Spleen (tissue), 11 donors: ENCODE measurements around the gene CCL27. TPM values are rescaled to one million over a fixed set of nuclear protein-coding genes. Genes with fewer than 3 reads are reported as not detected.

Experiments
- DNase-seq: peaks from one replicate; pipeline ENCODE4 v3.0.0-alpha.2; 2020
- H3K27ac ChIP-seq, 8 donors: fragments of 200-600 bp; sonication (generic) in 7 of 8; 1 replicate in 4 of 8; 2 replicates in 4 of 8; pipeline versions ENCODE4 v1.5.0 to v1.8.0; 2016 to 2021; ENCODE audit warnings: inconsistent platforms in 4 of 8, mild to moderate bottlenecking in 4 of 8, moderate library complexity in 1 of 8
- H3K27me3 ChIP-seq, 7 donors: fragments of 200-600 bp; sonication (generic) in 6 of 7; replicated peaks in 1 of 7; 1 replicate in 4 of 7; 2 replicates in 3 of 7; pipeline versions ENCODE4 v1.5.0 to v1.8.0; 2016 to 2021; ENCODE audit warnings: inconsistent platforms in 3 of 7, mild to moderate bottlenecking in 1 of 7
- H3K36me3 ChIP-seq, 6 donors: fragments of 200-600 bp; sonication (generic) in 5 of 6; 1 replicate in 4 of 6; 2 replicates in 2 of 6; pipeline versions ENCODE4 v1.5.0 to v1.8.0; 2016 to 2021; ENCODE audit warnings: inconsistent platforms in 2 of 6
- H3K4me1 ChIP-seq, 6 donors: fragments of 200-600 bp; sonication (generic) in 5 of 6; 1 replicate in 3 of 6; 2 replicates in 3 of 6; pipeline versions ENCODE4 v1.5.0 to v1.8.0; 2016 to 2021; ENCODE audit warnings: inconsistent platforms in 3 of 6
- H3K4me3 ChIP-seq, 8 donors: fragments of 200-600 bp; sonication (generic) in 7 of 8; 1 replicate in 4 of 8; 2 replicates in 4 of 8; pipeline versions ENCODE4 v1.5.0 to v1.8.0; 2016 to 2021; ENCODE audit warnings: inconsistent platforms in 4 of 8, mild to moderate bottlenecking in 4 of 8, moderate library complexity in 2 of 8
- H3K9me3 ChIP-seq, 8 donors: fragments of 200-600 bp; sonication (generic) in 7 of 8; 1 replicate in 4 of 8; 2 replicates in 4 of 8; pipeline versions ENCODE4 v1.5.0 to v1.8.0; 2016 to 2021; ENCODE audit warnings: inconsistent platforms in 4 of 8
- CTCF ChIP-seq, 11 experiments: fragments of 200-600 bp in 7 of 11; fragments of 450-650 bp in 4 of 11; sonication (generic) in 4 of 11; IDR thresholded peaks in 8 of 11; conservative IDR thresholded peaks in 3 of 11; 1 replicate in 7 of 11; 2 replicates in 4 of 11; pipeline versions ENCODE4 v1.4.0 to v1.8.0; 2016 to 2021; ENCODE audit warnings: antibody characterized with exemption in 11 of 11, inconsistent platforms in 4 of 11, mild to moderate bottlenecking in 1 of 11
- POLR2A ChIP-seq, 3 donors: fragments of 450-650 bp; IDR thresholded peaks; one replicate each; pipeline ENCODE4 v1.5.1; 2017; ENCODE audit warnings: antibody characterized with exemption in 3 of 3, mild to moderate bottlenecking in 1 of 3
- POLR2AphosphoS5 ChIP-seq, 3 donors: sonication (generic); formaldehyde crosslinking; IDR thresholded peaks; one replicate each; pipeline ENCODE4 v1.5.1; 2017; ENCODE audit warnings: antibody characterized with exemption in 3 of 3
- WGBS, 5 donors: extraction: QIAGEN DNeasy Blood & Tissue Kit in 3 of 5; methylation state at CpG; one replicate each; pipeline versions ENCODE4 v1.1.5 to v1.1.7; 2013 to 2018; 5-methylcytosine and 5-hydroxymethylcytosine counted together
- intact Hi-C: fragments of 100-400 bp; cut with DNase I; formaldehyde crosslinking; loops from one replicate; pipeline ENCODE4 v1.15.0; 2023; ENCODE audit warnings: low total_unique reads
- polyA plus RNA-seq, 3 donors: library from polyadenylated mRNA; stranded (reverse); fragments of 200-250 nt; gene quantifications; one replicate each; pipeline ENCODE4 v1.2.1, GENCODE V29; 2013
- total RNA-seq, 7 donors: library from RNA; depleted of rRNA in 3 of 7; stranded (reverse); fragments of >200 nt in 3 of 7; fragmentation: NEBNext Ultra II Directional in 4 of 7; extraction: Animal tissue kit (Norgen Biotek cat#: 25700) in 4 of 7; gene quantifications; one replicate each; pipeline versions ENCODE4 v1.1.0 to v1.2.1, GENCODE V29; 2016 to 2021
- donor health status: healthy with polysubstance abuse.
- donor health status: DM: no; HTN: no; CAD: no; lungs with moderate emphysema.
- donor health status: DM: no; HTN: no; CAD: no.
- donor health status: Bipolar disorder and iron deficiency.
- donor health status: healthy.
- donor health status: DM: no; HTN: no; CAD: no.
- donor health status: DM: yes; HTN: yes; CAD: no.

The CCL27 gene
- total and polyA plus RNA-seq, 10 donors: 0.08 to 0.70 (median 0.32) TPM; not detected in 7

DNA sequence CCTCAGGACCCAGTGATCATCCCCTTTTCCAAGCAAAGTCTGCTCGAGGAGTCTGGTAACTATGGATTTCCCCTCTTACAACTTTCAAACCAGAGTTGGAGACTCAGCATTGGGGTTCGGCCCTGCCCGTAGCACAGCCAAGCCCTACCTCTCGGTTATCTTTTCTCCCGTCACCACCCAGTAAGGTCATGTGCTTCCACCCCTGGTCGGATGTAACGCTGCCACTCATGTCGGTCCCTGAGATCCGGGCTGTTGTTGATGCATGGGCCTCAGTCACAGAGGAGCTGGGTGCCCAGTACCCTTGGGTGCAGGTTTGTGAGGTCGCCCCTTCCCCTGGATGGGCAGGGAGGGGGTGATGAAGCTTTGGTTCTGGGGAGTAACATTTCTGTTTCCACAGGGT is 14.8 kb downstream of the CCL27 start:
- Histone ChIP-seq H3K27me3 (no peaks in the 10 kb centered on the region), H3K4me3 (peak overlapping the region; percentile 68 to 99 (median 90)), H3K4me1 (peaks cover 23 to 64% (median 32%) of the 10 kb centered on the region in 6 donors), H3K9me3 (no peaks in the 10 kb centered on the region), H3K27ac (peak overlapping the region in 6 of 8 donors; percentile 85 to 95 (median 90)), H3K36me3 (peaks cover 0 to 38% (median 25%) of the 10 kb centered on the region in 6 donors)
- TF ChIP-seq POLR2A (IDR thresholded peaks at IDR 0.05) (no peak), POLR2AphosphoS5 (IDR thresholded peaks at IDR 0.05) (no peak), CTCF (IDR thresholded peaks at IDR 0.05 in 8 of 11, conservative IDR thresholded peaks at IDR 0.05 in 3 of 11) (no peak)
- intact Hi-C loops: no loop called here
- 55 to 74% (median 67%) methylated on average over 10 of the region's 10 CpGs for WGBS, 5 donors
- no peak for DNase-seq

GRCh38 chr9:34647084-34647403 is 15.4 kb downstream of the CCL27 start:
- DNase-seq: no peak
- WGBS, 5 donors: 0 to 3% (median 0%) methylated on average over 5 to 8 of the region's 8 CpGs
- TF ChIP-seq POLR2A (IDR thresholded peaks at IDR 0.05): no peak
- TF ChIP-seq CTCF (IDR thresholded peaks at IDR 0.05 in 8 of 11, conservative IDR thresholded peaks at IDR 0.05 in 3 of 11): no peak
- no peak for TF ChIP-seq POLR2AphosphoS5 (IDR thresholded peaks at IDR 0.05)
- H3K36me3 ChIP-seq: peaks cover 0 to 38% (median 25%) of the 10 kb centered on the region in 6 donors
- peaks cover 17 to 58% (median 26%) of the 10 kb centered on the region in 6 donors for H3K4me1 ChIP-seq
- intact Hi-C loops: no loop called here
- peak overlapping the region; percentile 68 to 99 (median 90) for H3K4me3 ChIP-seq
- H3K27ac ChIP-seq: peak overlapping the region; percentile 83 to 95 (median 88)
- no peaks in the 10 kb centered on the region for H3K27me3 ChIP-seq
- H3K9me3 ChIP-seq: no peaks in the 10 kb centered on the region

GRCh38 chr9:34646211-34647083 is 16.0 kb downstream of the CCL27 start, which contains the start of gene GALT:
Gene GALT, plus strand, starts transcription at chr9:34646675. Its CDS starts 30 bp downstream, at chr9:34646705.
- intact Hi-C loops: no loop called here
- Histone ChIP-seq H3K27me3 (no peaks in the 10 kb centered on the region), H3K27ac (peak within 1 kb of the TSS; percentile 83 to 95 (median 88)), H3K9me3 (no peaks in the 10 kb centered on the region), H3K4me3 (peak within 1 kb of the TSS; percentile 68 to 99 (median 90)), H3K4me1 (peaks cover 17 to 52% (median 23%) of the 10 kb centered on the region in 6 donors), H3K36me3 (peaks cover 0 to 36% (median 25%) of the 10 kb centered on the region in 6 donors)
- DNase-seq: peak; percentile 99
- 6 to 9% (median 6%) methylated on average over 27 to 43 of the region's 43 CpGs for whole genome bisulfite sequencing, 5 donors
- peak; percentile 80 to 90 (median 89) for TF ChIP-seq POLR2AphosphoS5 (IDR thresholded peaks at IDR 0.05)
- peak in 9 of 11 experiments; percentile 28 to 71 (median 58) for TF ChIP-seq CTCF (IDR thresholded peaks at IDR 0.05 in 8 of 11, conservative IDR thresholded peaks at IDR 0.05 in 3 of 11)
- no peak for TF ChIP-seq POLR2A (IDR thresholded peaks at IDR 0.05)

DNA sequence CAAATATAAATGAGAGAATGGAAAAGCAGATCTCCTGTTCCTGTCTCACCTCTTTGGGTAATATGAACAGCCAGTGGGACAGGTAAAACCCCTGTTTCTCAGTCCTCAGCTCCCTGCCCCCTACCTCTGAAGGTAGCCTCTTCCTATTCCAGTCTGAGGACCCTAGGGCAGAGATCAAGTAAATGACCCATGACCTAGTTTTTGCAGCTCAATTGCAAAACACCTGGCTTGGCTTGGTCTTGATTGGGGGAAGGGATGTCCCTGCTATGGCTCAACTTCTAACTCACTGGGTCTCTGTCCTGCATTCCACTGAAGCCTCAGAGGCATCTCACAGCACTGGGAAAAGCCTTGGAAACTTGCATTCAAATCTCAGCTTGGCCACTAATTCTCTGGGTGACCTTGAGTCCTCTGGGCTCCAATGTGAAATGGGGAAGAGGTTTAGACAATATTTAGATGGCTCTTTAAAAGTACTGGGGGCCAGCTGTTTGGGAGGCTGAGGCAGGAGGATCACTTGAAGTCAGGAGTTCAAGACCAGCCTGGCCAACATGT is 17.6 kb downstream of the CCL27 start:
- intact Hi-C loops: no loop called here
- Histone ChIP-seq H3K4me1 (peaks cover 17 to 36% (median 21%) of the 10 kb centered on the region in 6 donors), H3K36me3 (peaks cover 0 to 20% (median 16%) of the 10 kb centered on the region in 6 donors), H3K9me3 (no peaks in the 10 kb centered on the region), H3K27ac (no peak overlapping the region), H3K4me3 (no peak overlapping the region), H3K27me3 (no peaks in the 10 kb centered on the region)
- TF ChIP-seq POLR2A (IDR thresholded peaks at IDR 0.05): no peak
- no peak for DNase-seq
